Measurements from ENCODE around the gene CD72.
"Not testable (repeated sequence)": the region's sequence is repeated elsewhere in the genome, so short reads cannot be mapped to it uniquely, and the experiment has no call there.

Gene CD72

DNA sequence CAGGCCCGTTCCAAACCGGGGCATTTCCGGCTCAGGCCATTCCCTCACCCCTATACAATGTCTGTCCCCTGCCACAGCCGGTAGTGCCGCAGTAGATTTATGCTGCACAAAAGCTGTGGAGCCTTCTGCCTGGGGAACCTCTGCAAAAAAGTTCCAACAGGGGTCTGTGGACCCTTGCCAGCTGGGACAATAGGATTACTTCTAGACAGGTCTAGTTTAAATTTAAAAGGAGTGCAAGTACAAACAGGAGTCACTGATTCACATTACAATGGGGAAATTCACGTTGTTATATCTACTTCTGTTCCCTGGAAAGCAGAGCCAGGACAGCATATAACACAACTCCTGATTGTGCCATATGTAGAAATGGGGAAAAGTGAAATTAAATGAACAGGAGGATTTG, 34.7 kb downstream of the CD72 start:
- not testable (repeated sequence) for DNase-seq

DNA sequence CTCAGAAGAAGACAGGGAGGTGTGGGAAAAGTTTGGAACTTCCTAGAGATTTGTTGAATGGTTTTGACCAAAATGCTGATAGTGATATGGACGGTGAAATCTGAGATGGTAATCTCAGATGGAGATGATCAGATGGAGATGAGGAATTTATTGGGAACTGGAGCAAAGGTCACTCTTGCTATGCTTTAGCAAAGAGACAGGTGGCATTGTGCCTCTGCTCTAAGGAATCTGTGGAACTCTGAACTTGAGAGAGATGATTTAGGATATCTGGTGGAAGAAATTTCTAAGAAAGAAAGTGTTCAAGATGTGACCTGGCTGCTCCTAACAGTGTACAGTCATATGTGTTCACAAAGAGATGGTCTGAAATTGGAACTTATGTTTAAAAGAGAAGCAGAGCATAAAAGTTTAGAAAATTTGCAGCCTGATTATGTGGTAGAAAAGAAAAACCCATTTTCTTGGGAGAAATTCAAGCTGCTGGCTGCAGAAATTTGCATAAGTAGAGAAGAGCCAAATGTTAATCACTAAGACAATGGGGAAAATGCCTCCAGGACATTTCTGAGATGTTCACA, 38.5 kb downstream of the CD72 start:
- not testable (repeated sequence) for DNase-seq

DNA sequence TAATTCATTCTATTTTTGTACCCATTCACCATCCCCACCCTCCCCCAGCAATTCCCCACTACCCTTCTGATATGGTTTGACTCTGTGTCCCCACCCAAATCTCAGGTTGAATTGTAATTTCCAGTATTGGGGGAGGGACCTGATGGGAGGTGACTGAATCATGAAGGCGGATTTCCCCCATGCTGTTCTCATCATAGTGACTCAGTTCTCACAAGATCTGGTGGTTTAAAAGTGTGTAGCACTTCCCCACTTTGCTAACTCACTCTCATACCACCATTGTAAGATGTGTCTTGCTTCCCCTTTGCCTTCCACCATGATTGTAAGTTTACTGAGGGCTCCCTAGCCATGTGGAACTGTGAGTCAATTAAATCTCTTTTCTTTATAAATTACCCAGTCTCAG, 39.1 kb downstream of the CD72 start:
- DNase-seq, result no peak

DNA sequence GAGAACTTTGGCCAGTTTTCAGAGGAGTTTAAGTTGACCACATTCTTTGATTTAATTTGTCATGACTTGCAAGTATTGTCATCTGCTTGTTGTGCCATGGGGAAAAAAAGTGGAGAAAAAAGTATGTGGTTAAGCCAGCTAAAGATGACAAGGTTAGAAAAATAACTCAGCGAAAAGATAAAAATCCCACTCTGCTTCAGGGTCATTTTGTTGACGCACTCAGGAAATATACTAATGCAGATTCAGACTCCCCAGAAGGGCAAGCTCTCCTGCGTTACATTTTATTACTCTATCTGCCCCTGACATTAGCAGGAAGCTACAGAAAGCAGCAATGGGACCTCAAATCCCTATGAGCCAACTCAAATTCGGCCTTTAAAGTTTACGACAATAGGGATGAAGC, 40.7 kb downstream of the CD72 start:
- no peak for DNase-seq

DNA sequence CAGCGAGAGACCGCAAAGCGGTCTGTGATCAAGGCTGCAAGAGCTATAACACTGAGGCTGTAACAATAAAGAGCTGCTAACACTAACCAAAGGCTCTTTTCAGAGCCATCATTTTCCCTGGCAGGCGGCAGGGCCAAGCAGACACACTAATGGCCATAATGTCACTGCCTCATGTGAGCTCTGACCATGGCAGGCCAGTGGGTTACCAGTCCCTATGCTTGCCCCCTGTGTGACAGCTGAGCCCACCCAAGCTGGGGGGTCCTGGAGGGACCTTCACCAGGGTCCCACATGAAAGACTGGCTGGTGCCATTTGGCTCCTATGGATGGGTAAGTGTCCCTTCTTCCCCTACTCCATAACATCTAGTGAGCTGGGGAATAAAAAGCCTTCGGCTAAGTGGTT, 42.7 kb downstream of the CD72 start:
- DNase-seq, result no peak

DNA sequence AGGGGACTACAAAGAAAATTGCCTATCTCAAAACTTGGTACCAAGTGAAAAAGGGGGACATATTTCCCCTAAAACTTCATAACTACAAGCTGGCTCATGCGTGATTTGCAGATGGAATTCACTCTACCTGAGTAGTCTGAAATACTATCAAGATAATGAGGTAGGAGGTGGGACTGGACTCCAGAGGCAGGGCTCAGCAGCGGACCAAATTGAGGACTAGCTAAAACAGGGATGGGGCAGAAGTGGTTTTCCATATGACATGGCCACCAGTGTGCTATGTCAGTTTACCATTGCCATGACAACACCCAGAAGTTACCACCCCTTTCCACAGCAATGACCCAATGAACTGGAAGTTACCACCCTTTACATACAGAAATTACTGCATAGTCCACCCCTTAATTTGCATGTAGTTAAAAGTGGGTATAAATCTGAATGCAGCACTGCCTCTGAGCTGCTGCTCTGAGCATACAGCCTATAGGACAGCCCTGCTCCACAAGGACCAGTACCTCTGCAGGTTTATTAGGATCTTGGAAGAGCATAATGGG, 43.6 kb downstream of the CD72 start:
- no peak for DNase-seq

DNA sequence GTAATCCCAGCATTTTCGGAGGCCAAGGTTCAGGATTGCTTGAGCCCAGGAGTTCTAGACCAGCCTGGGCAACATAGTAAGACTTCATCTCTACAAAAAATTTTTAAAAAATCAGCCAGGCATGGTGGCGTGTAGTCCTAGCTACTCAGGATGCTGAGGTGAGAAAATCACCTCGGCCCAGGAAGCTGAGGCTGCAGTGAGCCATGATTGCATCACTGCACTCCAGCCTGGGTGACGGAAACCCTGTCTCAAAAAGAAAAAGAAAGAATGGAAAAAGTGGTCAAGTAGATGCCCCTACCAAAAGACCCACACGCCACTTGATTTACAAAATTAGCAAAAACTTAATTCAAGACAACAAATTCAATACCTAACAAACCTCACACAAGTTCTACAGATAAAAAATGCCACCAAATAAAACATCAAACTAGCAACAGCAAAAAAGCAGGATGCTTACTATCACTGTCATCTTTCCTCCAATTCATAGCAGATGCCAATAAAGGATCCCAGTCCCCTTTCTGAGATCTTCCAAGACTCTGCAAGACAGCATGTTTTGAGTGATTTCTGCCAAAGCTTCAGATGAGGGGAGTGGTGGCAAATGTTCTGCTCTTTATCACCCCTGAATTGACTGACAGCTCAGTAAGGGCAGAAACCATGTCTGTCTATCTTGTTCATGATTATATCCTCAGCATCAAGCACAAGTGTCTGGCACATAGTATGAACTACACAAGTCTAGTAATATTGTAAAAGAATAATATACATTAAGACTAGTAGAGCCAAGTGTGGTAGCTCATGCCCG, 47.3 kb downstream of the CD72 start:
- peak; percentile 69 for DNase-seq

DNA sequence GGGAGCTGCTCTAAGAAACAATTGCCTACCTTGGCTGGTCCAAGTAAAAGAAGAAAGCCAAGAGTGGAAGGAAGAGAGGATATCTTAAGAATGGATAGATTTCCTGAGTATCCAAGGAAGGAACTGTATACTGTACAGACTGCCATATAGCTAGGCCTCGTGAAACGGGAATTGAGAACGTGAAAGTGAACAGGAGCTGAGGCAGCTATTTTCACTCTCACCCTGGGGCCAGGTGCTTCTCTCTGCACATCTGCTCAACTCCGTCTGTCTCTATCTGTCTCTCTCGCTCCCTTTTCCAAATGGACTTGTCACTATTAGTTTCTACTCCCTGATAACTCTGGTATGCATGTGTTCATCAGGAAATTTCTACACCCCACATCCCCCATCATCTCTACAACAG, 49.0 kb downstream of the CD72 start:
- DNase-seq, result no peak

DNA sequence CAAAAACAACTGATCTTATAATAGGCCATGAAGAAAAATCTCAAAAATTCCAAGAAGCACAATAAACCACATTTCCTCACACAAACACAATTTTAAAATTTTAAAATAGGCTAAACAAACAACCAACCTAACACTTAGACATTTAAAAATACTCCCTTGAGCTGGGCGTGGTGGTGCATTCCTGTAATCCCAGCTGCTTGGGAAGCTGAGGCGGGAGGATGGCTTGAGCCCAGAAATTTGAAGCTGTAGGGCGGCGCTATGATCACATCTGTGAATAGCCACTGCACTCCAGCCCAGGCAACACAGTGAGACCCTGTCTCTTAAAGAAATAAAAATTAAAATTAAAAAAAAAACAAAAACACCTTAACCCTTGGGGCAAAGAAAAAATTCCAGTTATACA, 50.0 kb downstream of the CD72 start:
- DNase-seq, result no peak

DNA sequence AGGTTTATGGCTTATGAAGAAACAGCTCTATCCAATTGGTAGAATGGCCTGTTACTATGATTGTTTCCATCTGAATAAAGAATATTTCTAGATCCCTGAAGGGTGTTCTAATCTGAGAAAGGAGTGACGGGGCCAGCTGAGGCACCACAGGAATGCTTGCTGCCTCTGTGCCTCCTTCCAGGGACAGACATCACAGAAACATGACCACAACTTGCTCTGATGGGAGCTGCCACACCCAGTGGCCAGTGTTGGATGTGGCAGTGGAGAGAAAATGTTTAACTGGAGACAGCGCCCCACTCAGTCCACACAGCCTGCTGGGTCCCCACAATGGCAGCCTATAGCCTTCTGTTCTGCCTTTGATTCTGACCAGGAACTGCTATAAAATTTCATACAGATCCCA, 51.8 kb downstream of the CD72 start:
- DNase-seq, result no peak

DNA sequence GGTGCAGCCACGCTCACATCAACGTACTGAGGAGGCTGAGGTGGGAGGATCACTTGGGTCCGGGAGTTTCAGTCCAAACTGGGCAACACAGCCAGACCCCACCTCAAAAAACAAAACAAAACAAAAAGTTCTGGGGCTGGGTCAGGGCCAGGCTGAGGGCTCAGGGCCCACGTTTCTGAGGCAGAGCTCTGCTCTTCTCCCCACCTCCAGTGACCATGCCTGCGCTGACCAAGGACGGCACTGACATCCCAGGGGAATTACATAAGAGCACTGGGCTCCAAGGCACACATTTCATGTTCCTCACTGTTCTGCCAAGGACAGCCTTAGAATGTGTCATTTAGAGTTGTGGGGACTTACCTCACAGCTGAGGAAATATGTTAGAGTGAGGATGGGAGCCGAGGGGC, 53.6 kb downstream of the CD72 start:
- no peak for DNase-seq

DNA sequence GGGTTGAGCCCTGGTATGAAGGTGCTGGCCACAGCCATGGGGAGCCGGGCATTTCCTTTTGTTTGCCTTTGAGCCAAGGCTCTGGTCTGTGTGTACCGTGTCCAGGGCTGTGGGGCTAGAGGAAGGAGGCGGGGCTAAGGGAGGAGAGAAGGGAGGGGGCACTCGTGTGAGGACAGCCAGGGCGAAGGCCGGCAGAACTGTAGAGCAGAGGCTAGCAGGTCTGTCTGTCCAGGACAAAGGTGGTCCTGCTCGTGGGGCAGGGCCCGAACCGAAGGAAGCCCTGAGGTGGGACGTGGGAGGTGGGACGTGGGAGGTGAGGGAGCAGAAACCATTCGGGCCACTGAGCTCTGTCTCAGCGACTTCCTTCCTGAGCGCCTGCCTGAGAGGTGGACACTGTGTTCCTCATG, 54.4 kb downstream of the CD72 start:
- DNase-seq, result no peak

DNA sequence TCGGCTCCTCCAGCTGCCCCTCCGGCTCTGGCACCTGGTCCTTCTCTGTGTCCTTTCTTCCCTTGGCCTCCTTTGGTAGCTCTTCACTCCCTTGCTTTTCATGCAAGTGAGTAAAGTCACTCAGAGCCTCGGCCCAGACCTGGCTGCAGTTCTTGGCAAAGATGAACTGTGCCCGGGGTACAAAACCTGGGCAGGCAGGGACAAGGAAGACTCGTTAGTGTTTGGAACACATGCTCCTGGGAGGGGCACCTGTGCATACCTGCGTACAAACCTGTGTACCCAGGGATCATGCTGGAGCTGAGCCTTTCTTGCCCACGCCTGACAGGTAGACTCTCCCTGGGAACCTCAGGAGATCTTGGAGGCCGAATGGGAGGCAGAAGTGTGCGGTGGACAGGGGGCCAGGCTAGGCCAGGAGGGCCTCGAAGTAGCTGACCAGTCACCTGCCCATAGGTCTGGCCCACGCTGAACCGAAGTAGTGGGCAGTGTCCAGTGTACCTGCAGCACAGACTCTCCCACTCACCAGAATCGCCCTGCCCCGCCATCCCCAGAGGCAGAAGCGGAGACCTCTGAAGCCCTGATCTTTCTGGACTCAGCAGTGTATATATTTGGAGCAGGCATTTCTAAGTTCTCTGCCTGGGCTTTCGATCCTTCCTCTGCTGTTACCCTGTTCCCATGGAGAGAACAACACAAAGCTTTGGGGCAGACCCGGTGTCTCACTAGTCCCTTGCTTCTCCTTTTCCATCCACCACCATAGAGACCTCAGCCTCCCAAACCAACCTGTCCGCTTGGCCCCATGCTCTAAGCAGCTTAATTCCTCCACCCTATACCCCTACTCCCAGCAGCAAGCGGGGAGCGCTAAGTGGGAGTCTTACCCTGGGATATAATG, 55.1 kb downstream of the CD72 start:
- DNase-seq, result no peak

DNA sequence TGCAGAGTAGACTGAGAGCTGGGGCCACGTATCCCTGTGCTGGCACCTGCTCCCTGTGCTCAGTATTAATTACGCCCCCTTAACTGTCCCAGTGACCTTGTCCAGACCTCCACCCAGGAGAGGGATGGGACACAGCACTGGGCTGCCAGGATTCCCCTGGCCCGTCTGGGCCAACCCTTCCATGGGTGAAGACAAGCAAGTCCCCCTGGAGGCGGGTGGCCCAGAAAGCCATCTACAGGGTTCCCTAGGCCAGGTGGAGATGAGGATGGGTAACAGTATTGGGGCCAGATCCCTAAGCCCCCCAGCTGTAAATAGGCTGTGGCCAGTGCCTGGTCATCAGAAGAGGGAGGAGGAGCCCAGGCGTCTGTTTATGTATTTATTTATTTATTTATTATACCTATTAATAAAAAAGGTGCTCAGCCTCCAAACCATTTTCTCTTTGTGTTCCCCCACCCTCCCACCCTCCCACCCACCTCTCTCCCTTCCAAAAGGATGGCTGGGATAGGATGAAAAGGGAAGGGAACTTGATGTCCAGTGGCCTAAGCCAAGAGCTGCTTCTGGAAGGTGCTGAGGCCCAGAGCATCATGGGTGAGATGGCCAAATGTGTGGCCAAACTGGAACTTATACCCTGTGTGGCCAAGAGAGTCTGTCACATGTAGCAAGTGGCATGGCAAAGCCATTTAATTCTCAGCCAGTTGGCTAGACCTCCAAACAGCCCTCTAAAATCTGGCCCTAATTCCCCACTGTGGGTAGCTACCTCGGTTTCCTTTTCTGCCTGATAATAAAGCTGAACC, 56.5 kb downstream of the CD72 start:
- DNase-seq, result no peak

DNA sequence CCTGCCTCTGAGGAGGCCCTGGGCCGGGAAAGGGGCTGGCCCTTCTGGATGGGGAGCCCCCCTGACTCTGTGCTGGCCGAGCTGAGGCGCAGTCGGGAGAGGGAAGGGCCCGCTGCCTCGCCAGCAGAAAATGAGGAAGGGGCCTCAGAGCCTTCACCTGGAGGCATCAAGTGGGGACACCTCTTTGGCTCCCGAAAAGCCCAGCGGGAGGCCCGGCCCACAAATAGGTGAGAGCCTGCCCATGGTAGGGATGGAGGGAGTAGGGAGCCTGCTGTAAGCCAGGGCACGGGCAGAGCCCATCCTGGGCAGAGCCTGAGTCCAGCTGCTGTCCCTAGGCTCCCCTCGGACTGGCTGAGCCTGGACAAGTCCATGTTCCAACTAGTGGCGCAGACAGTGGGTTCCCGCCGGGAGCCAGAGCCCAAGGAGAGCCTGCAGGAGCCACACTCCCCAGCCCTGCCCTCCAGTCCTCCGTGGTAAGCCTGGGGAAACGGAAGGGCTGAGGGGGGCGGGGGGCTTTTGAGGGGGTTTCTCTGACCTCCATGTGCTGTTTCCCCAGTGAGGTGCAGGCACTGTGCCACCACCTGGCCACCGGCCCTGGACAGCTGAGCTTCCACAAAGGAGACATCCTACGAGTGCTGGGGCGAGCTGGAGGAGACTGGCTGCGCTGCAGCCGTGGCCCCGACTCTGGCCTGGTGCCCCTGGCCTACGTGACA, 57.4 kb downstream of the CD72 start:
- no peak for DNase-seq
